ENCODE measurements around the gene RAB40AL.

GRCh38 chrX:102983205-102983604 lies 46.1 kb downstream of the RAB40AL start:
- TF ChIP-seq POLR2AphosphoS5 (IDR thresholded peaks at IDR 0.05; ENCODE audit: low read depth) (no peak), CTCF (conservative IDR thresholded peaks at IDR 0.05; ENCODE audit: low read depth in 2 of 2) (no peak), CREB1 (CRISPR knock-in tag; IDR thresholded peaks at IDR 0.05; ENCODE audit: low read depth) (no peak), EZH2 (IDR thresholded peaks at IDR 0.05; ENCODE audit: low read depth, unreplicated experiment) (no peak), EZH2phosphoT487 (IDR thresholded peaks at IDR 0.05; ENCODE audit: unreplicated experiment) (no peak), REST (IDR thresholded peaks at IDR 0.05; ENCODE audit: unreplicated experiment) (no peak), ZNF462 (CRISPR knock-in tag; IDR thresholded peaks at IDR 0.05) (no peak), NANOG (IDR thresholded peaks at IDR 0.05; ENCODE audit: borderline replicate concordance) (no peak), JUNB (IDR thresholded peaks at IDR 0.05; ENCODE audit: unreplicated experiment) (no peak), ETS1 (IDR thresholded peaks at IDR 0.05) (no peak), STAT1 (IDR thresholded peaks at IDR 0.05; ENCODE audit: unreplicated experiment) (no peak), ZNF114 (CRISPR knock-in tag; IDR thresholded peaks at IDR 0.05) (no peak), ZNF331 (CRISPR knock-in tag; IDR thresholded peaks at IDR 0.05; ENCODE audit: low read depth) (no peak)

Data from GM23338 (cell line).